ES-I3 (cell line): ENCODE results near the gene POLR2I.

Experiments used
- H3K36me3 ChIP-seq: 2 replicates; pipeline ENCODE4 v1.6.1; 2013; ENCODE audit warnings: mild to moderate bottlenecking, low read length, control low read depth, moderate library complexity; ENCODE audit not compliant: insufficient read depth
- H3K4me1 ChIP-seq: 2 replicates; pipeline ENCODE4 v1.6.1; 2013; ENCODE audit warnings: mild to moderate bottlenecking, control low read depth, low read length; ENCODE audit not compliant: insufficient read depth
- H3K9ac ChIP-seq: 2 replicates; pipeline ENCODE4 v1.6.1; 2013; ENCODE audit warnings: low read depth, mild to moderate bottlenecking, low read length, moderate library complexity
- H3K9me3 ChIP-seq: 2 replicates; pipeline ENCODE4 v1.6.1; 2013; ENCODE audit warnings: mild to moderate bottlenecking, low read length, moderate library complexity; ENCODE audit not compliant: control insufficient read depth, insufficient read depth

Gene POLR2I

GRCh38 chr19:36115453-36116343, 1.0 kb upstream of the POLR2I start, which contains the start of gene TBCB:
Gene TBCB, plus strand, starts transcription at chr19:36115468. Its CDS starts 93 bp downstream, at chr19:36115561.
- H3K4me1 ChIP-seq = peaks cover 13% of the 10 kb centered on the region
- H3K9me3 ChIP-seq = no peaks in the 10 kb centered on the region
- H3K36me3 ChIP-seq = peaks cover 6% of the 10 kb centered on the region
- peak within 1 kb of the TSS; percentile 90 for H3K9ac ChIP-seq

GRCh38 chr19:36113894-36114720, 568 bp downstream of the POLR2I start:
- H3K36me3 ChIP-seq = peaks cover 6% of the 10 kb centered on the region
- peak overlapping the region; percentile 90 for H3K9ac ChIP-seq
- no peaks in the 10 kb centered on the region for H3K9me3 ChIP-seq
- H3K4me1 ChIP-seq = peaks cover 10% of the 10 kb centered on the region

- Histone ChIP-seq H3K4me1 (peaks cover 10% of the 10 kb centered on the region), H3K9ac (peak overlapping the region; percentile 90; the same call in 1 of the 2 replicates), H3K9me3 (no peaks in the 10 kb centered on the region), H3K36me3 (peaks cover 6% of the 10 kb centered on the region)
Measured at GRCh38 chr19:36113425-36113824, 1.2 kb downstream of the POLR2I start.

GRCh38 chr19:36112678-36113077, 2.0 kb downstream of the POLR2I start:
- peaks cover 10% of the 10 kb centered on the region for H3K4me1 ChIP-seq
- H3K9ac ChIP-seq = no peak overlapping the region
- peaks cover 6% of the 10 kb centered on the region for H3K36me3 ChIP-seq
- no peaks in the 10 kb centered on the region for H3K9me3 ChIP-seq

GRCh38 chr19:36111200-36111539, 3.5 kb downstream of the POLR2I start:
- peaks cover 6% of the 10 kb centered on the region for H3K4me1 ChIP-seq
- no peaks in the 10 kb centered on the region for H3K36me3 ChIP-seq

GRCh38 chr19:36110487-36111199, 4.0 kb downstream of the POLR2I start, which contains the start of gene OVOL3:
Gene OVOL3, plus strand, starts transcription at chr19:36111143. Its CDS starts 60 bp downstream, at chr19:36111203.
- Histone ChIP-seq H3K9ac (no peak within 1 kb of the TSS), H3K36me3 (no peaks in the 10 kb centered on the region), H3K4me1 (peaks cover 5% of the 10 kb centered on the region; the same call in 1 of the 2 replicates), H3K9me3 (no peaks in the 10 kb centered on the region)

More at GRCh38 chr19:36111200-36111539, 3.5 kb downstream of the POLR2I start:
- H3K9me3 ChIP-seq = no peaks in the 10 kb centered on the region
- H3K9ac ChIP-seq = no peak overlapping the region

- Histone ChIP-seq H3K4me1 (peaks cover 5% of the 10 kb centered on the region; the same call in 1 of the 2 replicates), H3K36me3 (peaks cover 9% of the 10 kb centered on the region; the same call in 1 of the 2 replicates), H3K9me3 (no peaks in the 10 kb centered on the region), H3K9ac (no peak overlapping the region)
Measured at GRCh38 chr19:36108684-36109083, 6.0 kb downstream of the POLR2I start.

GRCh38 chr19:36106991-36107390, 7.7 kb downstream of the POLR2I start:
- H3K4me1 ChIP-seq = peaks cover 5% of the 10 kb centered on the region; the same call in 1 of the 2 replicates
- no peak overlapping the region for H3K9ac ChIP-seq
- H3K36me3 ChIP-seq = peaks cover 15% of the 10 kb centered on the region; the same call in 1 of the 2 replicates
- H3K9me3 ChIP-seq = no peaks in the 10 kb centered on the region

GRCh38 chr19:36106441-36106840, 8.2 kb downstream of the POLR2I start:
- H3K9me3 ChIP-seq = no peaks in the 10 kb centered on the region
- peaks cover 5% of the 10 kb centered on the region; the same call in 1 of the 2 replicates for H3K4me1 ChIP-seq
- no peak overlapping the region for H3K9ac ChIP-seq
- peaks cover 15% of the 10 kb centered on the region; the same call in 1 of the 2 replicates for H3K36me3 ChIP-seq

GRCh38 chr19:36103842-36104552, 10.7 kb downstream of the POLR2I start:
- no peaks in the 10 kb centered on the region for H3K9me3 ChIP-seq
- no peaks in the 10 kb centered on the region for H3K4me1 ChIP-seq
- H3K9ac ChIP-seq = no peak overlapping the region
- H3K36me3 ChIP-seq = peaks cover 22% of the 10 kb centered on the region; the same call in 1 of the 2 replicates

GRCh38 chr19:36103040-36103626, 11.5 kb downstream of the POLR2I start:
- Histone ChIP-seq H3K9ac (no peak overlapping the region), H3K9me3 (no peaks in the 10 kb centered on the region), H3K36me3 (peaks cover 22% of the 10 kb centered on the region; the same call in 1 of the 2 replicates), H3K4me1 (no peaks in the 10 kb centered on the region)

- peaks cover 22% of the 10 kb centered on the region; the same call in 1 of the 2 replicates for H3K36me3 ChIP-seq
- no peak overlapping the region for H3K9ac ChIP-seq
- no peaks in the 10 kb centered on the region for H3K9me3 ChIP-seq
- H3K4me1 ChIP-seq = no peaks in the 10 kb centered on the region
Measured at GRCh38 chr19:36101550-36102327, 12.9 kb downstream of the POLR2I start.
